Sigmoid colon (tissue), 7 donors: ENCODE results near the gene CUEDC1. TPM values are rescaled to one million over a fixed set of nuclear protein-coding genes. Genes with fewer than 3 reads are reported as not detected.

Source experiments
- DNase-seq: peaks from one replicate; pipeline ENCODE4 v3.0.0-alpha.2; 2019
- H3K27ac ChIP-seq, 4 donors: fragments of 200-600 bp; sonication (generic); one replicate each; pipeline ENCODE4 v1.5.1; 2016 to 2019; ENCODE audit warnings: mild to moderate bottlenecking in 1 of 4
- H3K27me3 ChIP-seq, 3 donors: fragments of 200-600 bp; sonication (generic); one replicate each; pipeline ENCODE4 v1.5.1; 2019; ENCODE audit warnings: mild to moderate bottlenecking in 1 of 3
- H3K36me3 ChIP-seq, 4 donors: fragments of 200-600 bp; sonication (generic); one replicate each; pipeline ENCODE4 v1.5.1; 2016 to 2019
- H3K4me1 ChIP-seq, 4 donors: fragments of 200-600 bp; sonication (generic); one replicate each; pipeline ENCODE4 v1.5.1; 2017 to 2019
- H3K4me3 ChIP-seq, 4 donors: fragments of 200-600 bp; sonication (generic); one replicate each; pipeline ENCODE4 v1.5.1; 2017 to 2019; ENCODE audit warnings: mild to moderate bottlenecking in 2 of 4, moderate library complexity in 1 of 4
- H3K9me3 ChIP-seq, 4 donors: fragments of 200-600 bp in 3 of 4; sonication (generic) in 3 of 4; one replicate each; pipeline versions ENCODE4 v1.5.1 to v1.6.1; 2013 to 2019
- CTCF ChIP-seq, 4 experiments: fragments of 450-650 bp in 3 of 4; fragments of 200-600 bp in 1 of 4; IDR thresholded peaks; one replicate each; pipeline ENCODE4 v1.5.1; 2016 to 2019; ENCODE audit warnings: antibody characterized with exemption in 4 of 4, mild to moderate bottlenecking in 3 of 4, moderate library complexity in 2 of 4
- EP300 ChIP-seq, 4 donors: sonication (generic); formaldehyde crosslinking; IDR thresholded peaks; one replicate each; pipeline ENCODE4 v1.6.1; 2017; ENCODE audit warnings: antibody characterized with exemption in 4 of 4
- POLR2A ChIP-seq, 2 donors: fragments of 450-650 bp; IDR thresholded peaks; one replicate each; pipeline ENCODE4 v1.6.1; 2016; ENCODE audit warnings: antibody characterized with exemption in 2 of 2, mild to moderate bottlenecking in 2 of 2, moderate library complexity in 2 of 2
- POLR2AphosphoS5 ChIP-seq, 4 donors: sonication (generic); formaldehyde crosslinking; IDR thresholded peaks; one replicate each; pipeline ENCODE4 v1.6.1; 2017; ENCODE audit warnings: antibody characterized with exemption in 4 of 4
- WGBS, 2 donors: extraction: QIAGEN DNeasy Blood & Tissue Kit; methylation state at CpG; one replicate each; pipeline ENCODE4 v1.1.7; 2013; 5-methylcytosine and 5-hydroxymethylcytosine counted together
- intact Hi-C: fragments of 100-400 bp; cut with DNase I; formaldehyde crosslinking; loops from one replicate; pipeline ENCODE4 v1.15.1; 2023
- polyA plus RNA-seq, 3 donors: library from polyadenylated mRNA; stranded (reverse); fragments of 200-250 nt; gene quantifications; one replicate each; pipeline ENCODE4 v1.2.3, GENCODE V29; 2013
- total RNA-seq, 4 donors: library from RNA; depleted of rRNA; stranded (reverse); fragments of >200 nt; gene quantifications; one replicate each; pipeline ENCODE4 v1.1.0, GENCODE V29; 2016
- donor health status: healthy with polysubstance abuse.
- donor health status: Bipolar disorder and iron deficiency.
- donor health status: healthy.

Gene CUEDC1
- total and polyA plus RNA-seq, 7 donors: 3.0 to 64.0 (median 29.5) TPM

- no peak for DNase-seq
- 82 to 89% methylated on average over 19 of the region's 19 CpGs for whole genome bisulfite sequencing, 2 donors
- TF ChIP-seq POLR2AphosphoS5 (IDR thresholded peaks at IDR 0.05) (peak in 1 of 4 donors; percentile 22), POLR2A (IDR thresholded peaks at IDR 0.05) (no peak)
- peak overlapping the region; percentile 97 to 100 (median 99) for H3K27ac ChIP-seq
- intact Hi-C loops: no loop called here
- no peaks in the 10 kb centered on the region for H3K27me3 ChIP-seq
- H3K9me3 ChIP-seq: no peaks in the 10 kb centered on the region
- H3K36me3 ChIP-seq: no peaks in the 10 kb centered on the region
- H3K4me3 ChIP-seq: no peak overlapping the region
- H3K4me1 ChIP-seq: peaks cover 0 to 100% (median 97%) of the 10 kb centered on the region in 4 donors
Measured at GRCh38 chr17:57915985-57916757, 39.0 kb downstream of the CUEDC1 start.

GRCh38 chr17:57915544-57915943 lies 39.7 kb downstream of the CUEDC1 start:
- 72 to 81% methylated on average over 9 of the region's 9 CpGs for WGBS, 2 donors
- Histone ChIP-seq H3K36me3 (no peaks in the 10 kb centered on the region), H3K9me3 (no peaks in the 10 kb centered on the region), H3K4me1 (peaks cover 0 to 100% (median 94%) of the 10 kb centered on the region in 4 donors), H3K27me3 (no peaks in the 10 kb centered on the region), H3K27ac (peak overlapping the region; percentile 97 to 100 (median 99)), H3K4me3 (no peak overlapping the region)
- DNase-seq: no peak
- intact Hi-C loops: no loop called here
- TF ChIP-seq CTCF (IDR thresholded peaks at IDR 0.05): no peak

- Histone ChIP-seq H3K27ac (peak overlapping the region; percentile 97 to 100 (median 99)), H3K27me3 (no peaks in the 10 kb centered on the region), H3K9me3 (no peaks in the 10 kb centered on the region), H3K4me3 (no peak overlapping the region), H3K4me1 (peaks cover 0 to 94% (median 88%) of the 10 kb centered on the region in 4 donors), H3K36me3 (no peaks in the 10 kb centered on the region)
- 63 to 82% methylated on average over 5 of the region's 5 CpGs for WGBS, 2 donors
- peak in 2 of 4 donors; percentile 31 to 47 for TF ChIP-seq POLR2AphosphoS5 (IDR thresholded peaks at IDR 0.05)
- no peak for TF ChIP-seq CTCF (IDR thresholded peaks at IDR 0.05)
- intact Hi-C loops: loop anchor here (5.0 kb wide), 1 partner anchor 38 kb away; no protein-coding TSS in a partner anchor
- no peak for DNase-seq
Measured at GRCh38 chr17:57914273-57915142, 40.7 kb downstream of the CUEDC1 start.

GRCh38 chr17:57913575-57914272 lies 41.5 kb downstream of the CUEDC1 start:
- no peak for DNase-seq
- Histone ChIP-seq H3K27me3 (no peaks in the 10 kb centered on the region), H3K36me3 (no peaks in the 10 kb centered on the region), H3K9me3 (no peaks in the 10 kb centered on the region), H3K4me1 (peaks cover 0 to 90% (median 84%) of the 10 kb centered on the region in 4 donors), H3K27ac (peak overlapping the region; percentile 97 to 100 (median 99)), H3K4me3 (no peak overlapping the region)
- no peak for TF ChIP-seq POLR2A (IDR thresholded peaks at IDR 0.05)
- TF ChIP-seq EP300 (IDR thresholded peaks at IDR 0.05): no peak
- no peak for TF ChIP-seq CTCF (IDR thresholded peaks at IDR 0.05)
- no peak for TF ChIP-seq POLR2AphosphoS5 (IDR thresholded peaks at IDR 0.05)
- WGBS, 2 donors: 59 to 78% methylated on average over 7 of the region's 7 CpGs
- intact Hi-C loops: loop anchor here (5.0 kb wide), 1 partner anchor 39 kb away; no protein-coding TSS in a partner anchor
